ENCODE measurements around the gene RASAL1. TPM values are rescaled to one million over a fixed set of nuclear protein-coding genes. Genes with fewer than 3 reads are reported as not detected.

RASAL1 gene
- 4.4 and 4.5 TPM in 2 replicates for total RNA-seq (2014; rRNA removed; shearing (Covaris generic))

GRCh38 chr12:113135178-113136127 is at the start of gene RASAL1:
TSS of gene RASAL1 (minus strand) at chr12:113135761. CDS start at chr12:113135462, 299 bp downstream.
- peak within 1 kb of the TSS; percentile 67 for H3K4me3 ChIP-seq (ENCODE audit: insufficient read depth, low read depth, low read length)
- H3K36me3 ChIP-seq (replicated peaks; ENCODE audit: control insufficient read depth, insufficient read depth, low read length), result no peaks in the 10 kb centered on the region
- peak; percentile 100 for DNase-seq
- peaks cover 10% of the 10 kb centered on the region for H3K27me3 ChIP-seq (ENCODE audit: control insufficient read depth, insufficient read depth, low read length)

- peak; percentile 97 for DNase-seq
- H3K4me3 ChIP-seq (ENCODE audit: insufficient read depth, low read depth, low read length), result peak overlapping the region; percentile 97
- H3K27me3 ChIP-seq (ENCODE audit: control insufficient read depth, insufficient read depth, low read length), result no peaks in the 10 kb centered on the region
- peaks cover 21% of the 10 kb centered on the region for H3K36me3 ChIP-seq (replicated peaks; ENCODE audit: control insufficient read depth, insufficient read depth, low read length)
Measured at GRCh38 chr12:113184900-113185179, 49.3 kb upstream of the RASAL1 start.

GRCh38 chr12:113184098-113184899 is 48.7 kb upstream of the RASAL1 start:
- H3K36me3 ChIP-seq (replicated peaks; ENCODE audit: control insufficient read depth, insufficient read depth, low read length), result peaks cover 23% of the 10 kb centered on the region
- H3K27me3 ChIP-seq (ENCODE audit: control insufficient read depth, insufficient read depth, low read length), result no peaks in the 10 kb centered on the region
- peak overlapping the region; percentile 97 for H3K4me3 ChIP-seq (ENCODE audit: insufficient read depth, low read depth, low read length)
- DNase-seq, result no peak

- H3K36me3 ChIP-seq (replicated peaks; ENCODE audit: control insufficient read depth, insufficient read depth, low read length), result peaks cover 31% of the 10 kb centered on the region
- no peak for DNase-seq
- H3K27me3 ChIP-seq (ENCODE audit: control insufficient read depth, insufficient read depth, low read length), result no peaks in the 10 kb centered on the region
Measured at GRCh38 chr12:113183030-113183589, 47.5 kb upstream of the RASAL1 start.

GRCh38 chr12:113181975-113182374 is 46.4 kb upstream of the RASAL1 start:
- Histone ChIP-seq H3K4me3 (ENCODE audit: insufficient read depth, low read depth, low read length) (no peak overlapping the region), H3K27me3 (ENCODE audit: control insufficient read depth, insufficient read depth, low read length) (no peaks in the 10 kb centered on the region), H3K36me3 (replicated peaks; ENCODE audit: control insufficient read depth, insufficient read depth, low read length) (peaks cover 39% of the 10 kb centered on the region)
- no peak for DNase-seq

More at GRCh38 chr12:113183030-113183589, 47.5 kb upstream of the RASAL1 start:
- H3K4me3 ChIP-seq (ENCODE audit: insufficient read depth, low read depth, low read length), result no peak overlapping the region

GRCh38 chr12:113180333-113180732 is 44.8 kb upstream of the RASAL1 start:
- no peak overlapping the region for H3K4me3 ChIP-seq (ENCODE audit: insufficient read depth, low read depth, low read length)
- H3K27me3 ChIP-seq (ENCODE audit: control insufficient read depth, insufficient read depth, low read length), result no peaks in the 10 kb centered on the region
- peaks cover 46% of the 10 kb centered on the region for H3K36me3 ChIP-seq (replicated peaks; ENCODE audit: control insufficient read depth, insufficient read depth, low read length)
- no peak for DNase-seq

GRCh38 chr12:113179023-113179422 is 43.5 kb upstream of the RASAL1 start:
- no peak for DNase-seq
- Histone ChIP-seq H3K4me3 (ENCODE audit: insufficient read depth, low read depth, low read length) (no peak overlapping the region), H3K27me3 (ENCODE audit: control insufficient read depth, insufficient read depth, low read length) (no peaks in the 10 kb centered on the region), H3K36me3 (replicated peaks; ENCODE audit: control insufficient read depth, insufficient read depth, low read length) (peaks cover 48% of the 10 kb centered on the region)

- no peaks in the 10 kb centered on the region for H3K27me3 ChIP-seq (ENCODE audit: control insufficient read depth, insufficient read depth, low read length)
- H3K4me3 ChIP-seq (ENCODE audit: insufficient read depth, low read depth, low read length), result no peak overlapping the region
- H3K36me3 ChIP-seq (replicated peaks; ENCODE audit: control insufficient read depth, insufficient read depth, low read length), result peaks cover 61% of the 10 kb centered on the region
- DNase-seq, result peak; percentile 96
Measured at GRCh38 chr12:113174461-113175384, 39.2 kb upstream of the RASAL1 start.

- Histone ChIP-seq H3K36me3 (replicated peaks; ENCODE audit: control insufficient read depth, insufficient read depth, low read length) (peaks cover 54% of the 10 kb centered on the region), H3K27me3 (ENCODE audit: control insufficient read depth, insufficient read depth, low read length) (no peaks in the 10 kb centered on the region), H3K4me3 (ENCODE audit: insufficient read depth, low read depth, low read length) (no peak overlapping the region)
- DNase-seq, result no peak
Measured at GRCh38 chr12:113173081-113173698, 37.6 kb upstream of the RASAL1 start.

GRCh38 chr12:113172185-113172584 is 36.6 kb upstream of the RASAL1 start:
- DNase-seq, result no peak
- H3K36me3 ChIP-seq (replicated peaks; ENCODE audit: control insufficient read depth, insufficient read depth, low read length), result peaks cover 47% of the 10 kb centered on the region
- no peaks in the 10 kb centered on the region for H3K27me3 ChIP-seq (ENCODE audit: control insufficient read depth, insufficient read depth, low read length)
- H3K4me3 ChIP-seq (ENCODE audit: insufficient read depth, low read depth, low read length), result no peak overlapping the region

- no peaks in the 10 kb centered on the region for H3K27me3 ChIP-seq (ENCODE audit: control insufficient read depth, insufficient read depth, low read length)
- no peak overlapping the region for H3K4me3 ChIP-seq (ENCODE audit: insufficient read depth, low read depth, low read length)
- DNase-seq, result no peak
- H3K36me3 ChIP-seq (replicated peaks; ENCODE audit: control insufficient read depth, insufficient read depth, low read length), result peaks cover 43% of the 10 kb centered on the region
Measured at GRCh38 chr12:113171543-113171942, 36.0 kb upstream of the RASAL1 start.

- no peak for DNase-seq
- H3K4me3 ChIP-seq (ENCODE audit: insufficient read depth, low read depth, low read length), result no peak overlapping the region
- no peaks in the 10 kb centered on the region for H3K27me3 ChIP-seq (ENCODE audit: control insufficient read depth, insufficient read depth, low read length)
- peaks cover 41% of the 10 kb centered on the region for H3K36me3 ChIP-seq (replicated peaks; ENCODE audit: control insufficient read depth, insufficient read depth, low read length)
Measured at GRCh38 chr12:113170926-113171325, 35.4 kb upstream of the RASAL1 start.

- H3K36me3 ChIP-seq (replicated peaks; ENCODE audit: control insufficient read depth, insufficient read depth, low read length), result peaks cover 40% of the 10 kb centered on the region
- H3K27me3 ChIP-seq (ENCODE audit: control insufficient read depth, insufficient read depth, low read length), result no peaks in the 10 kb centered on the region
- H3K4me3 ChIP-seq (ENCODE audit: insufficient read depth, low read depth, low read length), result no peak overlapping the region
- DNase-seq, result no peak
Measured at GRCh38 chr12:113170457-113170856, 34.9 kb upstream of the RASAL1 start.
